Coronary artery (tissue), 2 donors: ENCODE measurements around the gene EEF1G.
"Not testable (repeated sequence)": the region's sequence is repeated elsewhere in the genome, so short reads cannot be mapped to it uniquely, and the experiment has no call there.

Source experiments
- DNase-seq: peaks from one replicate; pipeline ENCODE4 v3.0.0-alpha.2; 2017; ENCODE audit warnings: low spot score
- H3K27ac ChIP-seq, 2 donors: fragments of 200-600 bp; sonication (generic); one replicate each; pipeline ENCODE4 v1.5.1; 2016 to 2019
- H3K4me3 ChIP-seq: fragments of 200-600 bp; sonication (generic); 2 replicates; pipeline ENCODE4 v1.5.1; 2016; ENCODE audit warnings: mild to moderate bottlenecking, moderate library complexity
- TF ChIP-seq, protein P1 (sequence below): fragments of 200-600 bp; sonication (generic); IDR thresholded peaks from one replicate; pipeline ENCODE4 v1.5.1; 2019; ENCODE audit warnings: antibody characterized with exemption

Gene EEF1G

DNA sequence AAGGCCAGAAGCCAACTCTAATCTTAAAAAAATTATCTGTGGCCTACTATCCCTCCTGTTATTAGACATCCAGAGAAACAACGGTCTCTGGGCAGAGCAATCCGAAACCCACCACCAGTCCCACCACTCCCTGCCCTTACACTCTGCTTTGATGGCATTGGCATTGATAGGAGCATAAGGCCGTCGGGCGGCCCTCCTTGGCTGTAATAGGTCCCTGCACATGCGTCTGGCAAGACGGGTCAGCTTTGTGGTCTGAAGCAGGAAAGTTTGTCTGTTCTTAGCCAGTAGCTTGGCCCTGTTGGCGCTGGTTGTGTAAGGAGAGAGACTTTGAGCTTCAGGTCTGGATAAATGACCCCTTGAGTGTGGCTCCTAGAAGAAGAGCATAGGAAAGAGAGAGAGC, 21.4 kb upstream of the EEF1G start:
- no peak overlapping the region for H3K4me3 ChIP-seq
- DNase-seq: no peak
- H3K27ac ChIP-seq: no peak overlapping the region
- TF ChIP-seq, protein P1, sequence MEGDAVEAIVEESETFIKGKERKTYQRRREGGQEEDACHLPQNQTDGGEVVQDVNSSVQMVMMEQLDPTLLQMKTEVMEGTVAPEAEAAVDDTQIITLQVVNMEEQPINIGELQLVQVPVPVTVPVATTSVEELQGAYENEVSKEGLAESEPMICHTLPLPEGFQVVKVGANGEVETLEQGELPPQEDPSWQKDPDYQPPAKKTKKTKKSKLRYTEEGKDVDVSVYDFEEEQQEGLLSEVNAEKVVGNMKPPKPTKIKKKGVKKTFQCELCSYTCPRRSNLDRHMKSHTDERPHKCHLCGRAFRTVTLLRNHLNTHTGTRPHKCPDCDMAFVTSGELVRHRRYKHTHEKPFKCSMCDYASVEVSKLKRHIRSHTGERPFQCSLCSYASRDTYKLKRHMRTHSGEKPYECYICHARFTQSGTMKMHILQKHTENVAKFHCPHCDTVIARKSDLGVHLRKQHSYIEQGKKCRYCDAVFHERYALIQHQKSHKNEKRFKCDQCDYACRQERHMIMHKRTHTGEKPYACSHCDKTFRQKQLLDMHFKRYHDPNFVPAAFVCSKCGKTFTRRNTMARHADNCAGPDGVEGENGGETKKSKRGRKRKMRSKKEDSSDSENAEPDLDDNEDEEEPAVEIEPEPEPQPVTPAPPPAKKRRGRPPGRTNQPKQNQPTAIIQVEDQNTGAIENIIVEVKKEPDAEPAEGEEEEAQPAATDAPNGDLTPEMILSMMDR: no peak

DNA sequence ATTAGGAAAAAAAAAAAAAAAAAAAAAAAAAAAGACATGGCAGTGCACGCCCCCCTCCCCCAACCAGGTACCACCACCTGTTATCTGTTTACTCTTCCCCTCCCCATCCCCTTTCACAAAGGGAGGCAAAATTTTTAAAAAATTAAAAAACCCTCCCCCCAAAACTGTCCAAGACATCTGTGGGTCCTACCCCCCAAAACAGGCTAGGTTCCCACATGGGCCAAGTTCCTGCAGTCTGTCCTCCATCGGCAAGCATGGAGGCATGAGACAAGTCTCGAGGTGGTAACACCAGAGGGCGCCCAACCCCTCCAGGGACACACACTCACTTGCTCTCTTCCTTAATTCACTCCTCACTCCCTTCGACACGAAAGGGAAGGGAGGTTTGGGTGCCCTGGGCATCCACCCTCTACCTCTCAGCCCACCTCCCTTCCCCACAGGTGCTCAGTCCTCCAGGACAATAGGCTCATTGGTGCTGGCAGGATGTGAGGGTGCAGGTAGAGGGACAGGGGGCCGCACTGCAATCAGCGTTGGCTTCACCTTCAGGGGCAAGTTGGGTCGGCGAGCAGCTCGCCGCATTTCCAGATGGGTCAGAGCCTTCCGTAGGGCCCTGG, 19.8 kb upstream of the EEF1G start:
- no peak for DNase-seq
- H3K4me3 ChIP-seq: no peak overlapping the region
- H3K27ac ChIP-seq: peak overlapping the region in 1 of 2 donors; percentile 17
- TF ChIP-seq, protein P1: no peak

DNA sequence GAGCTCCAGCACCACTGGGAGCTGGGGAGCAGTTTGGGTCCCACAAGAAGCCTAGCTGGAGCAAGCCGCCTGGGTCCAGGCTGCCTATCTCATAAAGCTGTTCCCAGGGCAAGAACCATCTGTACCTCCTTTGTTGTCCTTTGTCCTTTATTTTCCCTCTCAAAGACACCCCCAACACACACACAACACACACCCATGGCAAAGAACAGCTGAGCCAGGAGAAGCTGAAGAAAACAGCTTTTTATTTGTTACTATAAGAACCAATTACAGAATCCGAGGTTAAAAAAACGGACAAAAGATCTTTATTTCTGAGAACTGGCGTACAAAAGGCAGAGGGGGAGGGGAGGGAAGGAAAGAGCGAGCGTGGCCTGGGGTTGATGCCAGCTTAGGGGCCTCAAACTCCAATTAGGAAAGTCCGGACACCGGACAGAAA, 19.3 kb upstream of the EEF1G start:
- Histone ChIP-seq H3K27ac (peak overlapping the region; percentile 90 to 97), H3K4me3 (no peak overlapping the region)
- DNase-seq: no peak
- TF ChIP-seq, protein P1: no peak

DNA sequence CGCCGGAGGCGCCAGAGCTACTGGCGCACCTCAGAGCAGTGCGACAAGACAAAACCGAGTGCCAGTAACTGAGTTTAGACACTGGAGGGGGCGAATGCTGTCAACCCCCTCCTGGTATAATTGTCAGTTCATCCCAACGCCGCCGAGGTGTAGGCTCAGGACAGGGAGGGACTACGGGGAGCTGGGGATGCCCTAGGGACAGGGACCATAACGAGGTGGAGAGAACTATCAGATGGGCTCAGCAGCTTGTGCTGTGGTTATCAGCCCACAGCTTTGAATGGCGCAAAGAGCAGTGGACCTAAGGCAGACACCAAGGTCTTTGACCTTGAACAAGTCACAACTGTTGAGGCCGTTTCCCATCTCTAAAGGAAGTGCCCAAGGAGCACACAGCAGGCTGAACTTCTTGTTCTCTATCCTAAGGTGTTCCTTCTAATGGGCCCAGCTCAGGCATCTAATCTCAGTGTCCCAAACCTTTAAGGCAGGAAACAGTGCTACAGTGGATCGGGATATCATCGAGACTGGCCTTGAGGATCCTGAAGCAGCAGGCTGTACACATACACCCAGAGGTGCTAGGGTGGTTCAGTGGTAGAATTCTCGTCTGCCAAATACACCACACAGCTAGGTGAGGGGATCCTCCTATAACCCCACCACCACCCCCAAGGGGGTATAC, 18.6 kb upstream of the EEF1G start:
- peak overlapping the region; percentile 90 to 97 for H3K27ac ChIP-seq
- peak overlapping the region; percentile 77 for H3K4me3 ChIP-seq
- TF ChIP-seq, protein P1: no peak
- peak; percentile 57 for DNase-seq

DNA sequence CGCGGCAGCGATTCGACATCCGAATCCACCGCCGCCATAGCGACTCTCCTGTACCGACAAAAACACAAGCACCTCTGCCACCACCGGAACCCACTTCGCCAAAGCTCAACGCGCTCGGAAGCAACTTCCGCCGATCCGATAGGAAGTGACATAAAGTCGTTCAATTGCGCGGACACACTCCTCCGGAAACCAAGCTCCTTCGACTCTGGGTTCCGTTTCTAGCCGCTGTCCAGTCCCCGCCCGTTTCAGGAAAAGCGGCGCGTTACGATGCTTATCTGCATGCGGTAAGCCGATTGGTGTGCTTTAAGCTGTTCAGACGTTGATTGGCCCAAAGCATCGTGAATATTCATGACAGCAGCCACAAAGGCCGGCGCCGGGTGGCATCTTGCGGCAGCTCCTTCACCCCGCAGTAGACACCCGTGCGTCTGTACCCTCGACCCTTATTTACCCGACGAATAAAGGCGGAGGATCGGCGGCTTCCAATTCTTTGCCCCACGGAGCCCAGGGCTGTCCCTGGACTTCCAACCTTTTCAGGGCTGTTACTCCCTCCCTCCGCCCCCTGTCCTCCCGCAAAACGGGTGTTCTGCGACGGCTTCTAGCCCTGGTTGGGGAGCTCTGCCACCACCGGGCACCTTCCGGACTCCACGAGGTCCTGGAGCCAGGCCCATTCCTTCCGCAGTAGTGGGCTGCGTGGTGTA, 17.9 kb upstream of the EEF1G start, which contains the start of gene TUT1:
TUT1 (minus strand) TSS at position 76 of the 698 bp plus-strand sequence; CDS start at position 38, 38 bp downstream.
- DNase-seq: peak; percentile 98
- TF ChIP-seq, protein P1: no peak
- Histone ChIP-seq H3K27ac (peak within 1 kb of the TSS; percentile 90 to 97), H3K4me3 (peak within 1 kb of the TSS; percentile 77)

DNA sequence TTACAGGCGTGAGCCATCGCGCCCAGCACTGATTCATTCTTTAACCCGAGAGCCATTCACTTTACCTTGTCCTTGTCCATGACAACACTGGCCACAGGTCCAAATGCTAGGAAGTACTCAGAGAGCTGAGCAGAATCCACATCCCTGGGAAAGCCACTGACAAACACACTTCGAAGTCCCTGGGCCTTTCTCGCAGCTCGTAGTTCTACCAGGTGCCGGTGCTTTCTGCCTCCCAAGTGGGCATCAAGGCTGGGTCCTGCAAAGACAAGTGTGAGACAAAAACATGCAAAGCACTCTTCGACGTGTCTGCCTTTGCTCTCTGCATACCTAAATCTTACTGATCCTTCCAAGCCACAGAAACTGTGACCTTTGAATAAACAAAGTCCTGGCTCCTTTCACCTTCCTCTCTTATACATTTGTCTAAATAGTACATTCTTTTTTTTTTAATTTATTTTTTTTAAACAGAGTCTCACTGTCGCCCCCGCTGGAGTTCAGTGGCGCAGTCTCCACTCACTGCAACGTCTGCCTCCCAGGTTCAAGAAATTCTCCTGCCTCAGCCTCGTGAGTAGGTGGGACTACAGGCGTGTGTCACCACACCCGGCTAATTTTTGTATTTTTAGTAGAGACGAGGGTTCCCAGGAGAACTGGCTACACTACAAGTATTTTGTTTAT, 15.4 kb upstream of the EEF1G start:
- DNase-seq: no peak
- H3K4me3 ChIP-seq: no peak overlapping the region
- TF ChIP-seq, protein P1: no peak
- no peak overlapping the region for H3K27ac ChIP-seq

DNA sequence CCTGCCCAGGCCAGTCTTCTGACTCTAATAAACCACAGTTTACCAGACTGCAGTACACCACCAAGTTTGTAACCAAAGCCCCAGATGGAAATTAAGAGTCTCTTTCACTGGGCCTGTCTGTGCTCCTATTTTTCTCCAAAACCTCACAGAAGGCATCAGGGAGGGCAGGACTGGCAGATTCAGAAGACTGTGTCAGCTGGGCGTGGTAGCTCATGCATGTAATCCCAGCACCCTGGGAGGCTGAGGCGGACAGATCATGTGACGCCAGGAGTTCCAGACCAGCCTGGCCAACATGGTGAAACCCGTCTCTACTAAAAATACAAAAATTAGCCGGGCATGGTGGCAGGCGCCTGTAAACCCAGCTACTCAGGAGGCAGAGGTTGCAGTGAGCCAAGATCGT, 11.7 kb upstream of the EEF1G start:
- H3K4me3 ChIP-seq, H3K27ac ChIP-seq, DNase-seq: not testable (repeated sequence)

DNA sequence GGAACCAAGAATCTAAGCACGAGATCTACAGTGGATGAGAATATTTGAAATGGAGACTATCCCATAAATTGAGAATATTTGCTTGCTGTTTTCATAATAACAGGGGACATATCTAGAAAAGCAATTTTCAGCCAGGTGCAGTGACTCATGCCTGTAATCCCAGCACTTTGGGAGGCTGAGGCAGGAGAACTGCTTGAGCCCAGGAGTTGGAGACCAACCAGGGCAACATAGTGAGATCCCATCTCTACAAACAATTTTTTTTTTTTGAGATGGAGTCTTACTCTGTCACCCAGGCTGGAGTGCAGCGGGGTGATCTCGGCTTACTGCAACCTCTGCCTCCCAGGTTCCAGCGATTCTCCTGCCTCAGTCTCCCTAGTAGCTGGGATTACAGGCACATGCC, 8.0 kb upstream of the EEF1G start:
- H3K27ac ChIP-seq: not testable (repeated sequence)

More for the DNA sequence above, 8.0 kb upstream of the EEF1G start:
- H3K4me3 ChIP-seq, DNase-seq: not testable (repeated sequence)
